Stimulated activated CD8-positive, alpha-beta memory T cell treated with anti-CD3 and anti-CD28 coated beads, Interleukin-2, amount 100 ng/mL, for 48 hours (primary cell): ENCODE measurements around the gene ACSL4.
"Not testable (repeated sequence)": the region's sequence is repeated elsewhere in the genome, so short reads cannot be mapped to it uniquely, and the experiment has no call there.

Source experiments
- DNase-seq, 2 donors: peaks; one replicate each; pipeline ENCODE4 v3.0.0-alpha.2; 2020; ENCODE audit warnings: low read depth in 2 of 2

ACSL4 gene

DNA sequence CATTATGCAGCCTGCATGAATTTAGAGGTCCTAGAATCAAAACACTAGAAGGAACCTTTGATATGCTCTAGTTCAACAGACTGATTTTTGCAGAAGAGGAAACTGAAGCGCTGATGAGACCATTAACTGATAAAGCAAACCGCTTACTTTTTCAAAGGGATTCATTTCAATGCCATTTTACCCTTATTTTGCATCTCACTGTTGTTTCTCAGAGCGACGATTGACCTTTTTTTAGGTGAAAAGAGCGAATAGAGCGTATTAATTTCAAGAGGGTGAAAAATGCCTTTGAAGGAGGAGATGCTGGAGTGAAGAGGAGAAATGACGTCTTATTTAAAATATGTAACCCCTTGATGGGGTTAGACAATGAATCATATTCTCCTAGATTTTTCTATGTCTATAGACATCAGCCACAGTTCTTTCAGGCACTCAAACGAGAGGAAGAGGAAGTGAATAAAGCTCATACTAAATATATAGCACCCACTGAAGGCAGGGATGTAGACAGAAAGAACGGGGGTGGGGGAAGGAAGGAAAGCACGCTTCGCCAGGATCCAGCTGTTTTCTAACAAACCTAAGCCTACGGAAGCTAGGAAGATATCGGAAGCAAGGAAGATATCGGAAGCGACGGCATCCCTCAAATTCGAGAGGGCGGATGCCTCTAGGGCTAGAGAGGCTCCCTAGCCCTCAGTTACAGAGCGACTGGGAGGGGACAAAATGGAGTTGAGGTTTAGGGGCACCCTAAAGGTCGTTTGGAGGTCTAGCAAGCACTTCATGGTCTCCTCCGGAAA is 848 bp downstream of the ACSL4 start:
- peak in 1 of 2 donors; percentile 3 for DNase-seq

DNA sequence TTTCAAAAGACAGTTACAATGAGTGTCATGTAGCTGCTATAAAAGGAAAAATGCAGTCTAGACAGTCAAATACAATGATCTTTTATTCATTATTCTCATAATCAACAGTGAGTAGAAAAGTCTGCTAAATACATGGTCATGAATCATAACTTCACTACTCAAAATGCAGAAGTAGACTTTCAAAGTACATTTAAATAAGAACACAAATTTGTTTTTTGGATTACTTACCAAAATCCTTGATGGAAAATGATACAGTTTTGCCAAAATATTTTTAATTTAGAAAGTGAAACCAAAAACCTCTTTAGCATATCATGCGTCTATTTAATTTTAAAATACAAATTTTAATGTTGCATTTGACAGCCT is 4.9 kb downstream of the ACSL4 start:
- no peak for DNase-seq

DNA sequence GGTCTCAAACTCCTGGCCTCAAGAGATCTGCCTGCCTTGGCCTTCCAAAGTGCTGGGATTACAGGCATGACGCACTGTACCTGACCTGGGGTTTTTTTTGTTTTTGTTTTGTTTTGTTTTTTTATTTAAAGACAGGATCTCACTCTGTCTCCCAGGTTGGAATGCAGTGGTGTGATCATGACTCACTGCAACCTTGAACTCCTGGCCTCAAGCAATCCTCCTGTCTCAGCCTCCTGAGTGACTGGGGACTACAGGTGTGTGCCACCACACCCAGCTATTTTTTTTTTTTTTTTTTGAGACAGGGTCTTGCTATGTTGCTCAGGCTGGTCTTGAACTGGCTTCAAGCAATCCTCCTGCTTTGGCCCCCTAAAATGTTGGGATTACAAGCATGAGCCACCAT is 8.1 kb downstream of the ACSL4 start:
- DNase-seq = not testable (repeated sequence)

DNA sequence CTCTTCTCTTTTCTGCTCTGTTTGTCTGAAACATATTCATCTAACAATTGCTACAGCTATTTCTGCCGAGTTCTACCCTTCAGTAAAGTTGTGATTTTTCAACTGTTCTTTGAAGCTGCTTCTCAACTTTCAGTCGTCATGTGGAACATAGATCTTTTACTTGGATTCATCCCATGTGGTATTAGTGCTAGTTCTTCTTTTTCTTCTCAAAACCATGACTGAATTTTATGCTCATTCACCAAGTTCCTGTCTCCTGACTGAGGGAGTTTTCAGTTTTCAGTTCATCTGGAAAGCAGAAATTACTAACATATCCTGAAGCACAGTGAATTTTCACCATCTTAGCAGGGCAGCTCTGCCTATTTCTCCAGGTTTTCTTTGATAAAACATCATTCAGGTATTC is 12.1 kb downstream of the ACSL4 start:
- DNase-seq = no peak

DNA sequence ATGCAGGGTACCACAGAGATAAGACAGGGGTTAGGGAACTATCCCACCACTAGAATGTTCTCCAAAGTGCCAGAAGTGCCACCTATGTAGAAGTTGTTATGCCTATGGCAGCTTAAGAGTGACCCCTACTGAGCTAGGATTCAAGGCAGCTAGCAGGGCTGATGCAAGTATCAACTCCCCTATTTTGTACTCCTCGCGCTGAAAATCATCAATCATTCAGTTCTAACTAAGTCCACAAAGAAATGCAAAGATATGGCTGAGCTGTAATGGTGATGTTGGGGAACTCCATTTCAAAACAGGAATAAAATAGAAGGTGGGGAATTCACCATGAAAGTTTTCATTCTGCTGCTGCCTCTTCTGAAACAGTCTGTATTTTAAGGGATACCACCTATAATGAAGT is 13.8 kb downstream of the ACSL4 start:
- DNase-seq = no peak

DNA sequence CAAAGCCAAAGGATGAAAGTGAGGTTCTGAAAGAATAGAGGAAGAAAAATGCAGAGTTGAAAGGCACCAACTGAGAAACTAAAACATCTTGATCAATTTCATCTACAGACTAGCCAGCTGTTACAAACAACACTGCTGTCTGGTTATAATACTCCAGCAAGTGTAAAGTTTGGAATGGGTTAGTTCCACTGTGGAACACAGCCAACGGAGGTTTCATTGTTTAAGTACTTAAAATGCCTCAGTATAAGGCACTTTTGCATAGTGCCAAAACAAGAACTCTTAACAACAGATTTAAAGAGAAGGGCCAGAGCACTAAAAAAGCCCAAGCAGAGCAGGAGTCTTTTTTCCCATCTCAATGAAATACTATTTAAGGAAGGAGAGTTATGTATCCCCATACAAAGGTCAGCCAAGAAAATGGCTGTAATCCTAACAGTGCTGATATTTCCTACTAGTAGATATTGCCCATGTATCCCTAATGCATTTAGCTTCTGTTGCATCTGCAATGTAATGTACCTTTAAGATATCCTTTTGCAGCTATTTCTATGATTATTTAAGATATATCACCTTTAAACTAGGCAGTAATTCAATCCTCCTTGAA is 16.5 kb downstream of the ACSL4 start:
- no peak for DNase-seq

DNA sequence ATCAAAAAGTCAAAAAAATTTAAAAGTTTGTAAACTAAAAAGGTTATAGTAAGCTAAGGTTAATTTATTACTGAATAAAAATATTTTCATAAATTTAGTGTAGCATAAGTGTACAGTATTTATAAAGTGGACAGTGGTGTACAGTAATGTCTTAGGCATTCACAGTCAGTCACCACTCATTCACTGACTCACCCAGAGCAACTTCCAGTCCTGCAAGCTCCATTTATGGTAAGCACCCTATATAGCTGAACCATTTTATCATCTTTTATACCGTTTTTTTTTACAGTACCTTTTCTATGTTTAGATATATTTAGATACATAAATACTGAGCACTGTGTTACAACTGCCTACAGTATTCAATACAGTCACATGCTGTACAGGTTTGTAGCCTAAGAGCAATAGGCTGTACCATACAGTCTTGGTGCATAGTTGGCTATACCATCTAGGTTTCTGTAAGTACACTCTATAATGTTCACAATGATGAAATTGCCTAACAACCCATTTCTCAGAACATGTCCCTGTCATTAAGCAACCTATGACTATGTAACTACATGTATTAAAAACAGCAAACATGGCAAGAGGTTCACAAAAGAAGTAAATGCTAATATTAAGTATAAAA is 18.6 kb downstream of the ACSL4 start:
- no peak for DNase-seq

DNA sequence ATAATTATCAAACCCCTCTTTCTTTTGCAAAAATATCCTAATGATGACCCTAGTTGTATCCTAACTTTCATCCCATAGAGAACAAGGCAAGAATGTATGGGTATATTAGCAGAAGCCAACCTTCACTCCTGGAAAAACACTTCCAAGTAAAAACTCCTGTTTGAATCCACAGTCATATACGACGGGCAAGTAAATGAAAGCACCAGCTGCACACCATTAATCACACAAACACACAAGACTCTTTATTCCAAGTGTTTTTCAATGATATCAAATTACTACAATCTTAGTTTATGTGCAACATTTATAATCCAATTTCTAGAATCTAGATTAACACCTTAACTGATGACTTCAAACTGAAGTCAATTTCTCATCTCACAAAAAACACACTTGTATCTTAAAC is 22.9 kb downstream of the ACSL4 start:
- DNase-seq = no peak

DNA sequence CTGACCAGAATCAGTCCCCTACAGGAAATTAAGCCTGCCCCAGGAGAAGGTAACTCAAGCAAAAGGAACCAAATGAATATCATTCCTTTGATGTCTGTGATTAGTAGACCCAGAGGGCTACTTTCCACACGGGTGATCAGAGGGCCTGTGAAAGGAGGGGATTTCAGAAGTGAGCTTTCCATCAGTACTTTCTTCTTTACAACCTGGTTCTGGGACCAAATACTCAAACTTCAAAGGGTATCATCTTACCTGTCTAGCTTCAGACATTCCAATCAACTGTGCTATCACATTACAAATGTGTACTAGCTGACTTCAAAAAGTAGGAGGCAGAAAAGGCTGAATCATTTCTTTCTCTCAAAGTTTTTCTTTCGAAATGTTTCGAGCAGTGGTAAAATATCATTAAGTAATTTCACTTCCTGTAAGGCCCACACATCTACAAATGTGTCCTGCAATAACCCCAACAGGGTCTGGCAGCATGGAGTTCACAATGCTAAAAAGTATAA is 23.9 kb downstream of the ACSL4 start:
- DNase-seq = no peak

DNA sequence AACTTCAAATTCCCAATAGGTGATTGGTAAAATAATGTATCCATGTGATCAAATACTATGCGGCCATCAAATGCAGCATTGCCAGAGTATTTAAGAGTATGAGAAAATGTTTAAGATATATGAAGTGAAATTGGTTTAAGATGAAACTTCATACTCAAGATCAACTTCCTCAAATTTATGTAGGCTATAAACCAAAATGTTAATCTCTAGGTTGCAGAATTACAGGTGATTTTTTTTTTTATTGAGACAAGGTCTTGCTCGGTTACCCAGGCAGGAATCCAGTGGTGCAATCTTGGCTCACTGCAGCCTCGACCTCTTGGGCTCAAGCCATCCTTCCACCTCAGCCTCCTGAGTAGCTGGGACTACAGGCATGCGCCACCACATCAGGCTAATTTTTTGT is 25.3 kb downstream of the ACSL4 start:
- DNase-seq = no peak

DNA sequence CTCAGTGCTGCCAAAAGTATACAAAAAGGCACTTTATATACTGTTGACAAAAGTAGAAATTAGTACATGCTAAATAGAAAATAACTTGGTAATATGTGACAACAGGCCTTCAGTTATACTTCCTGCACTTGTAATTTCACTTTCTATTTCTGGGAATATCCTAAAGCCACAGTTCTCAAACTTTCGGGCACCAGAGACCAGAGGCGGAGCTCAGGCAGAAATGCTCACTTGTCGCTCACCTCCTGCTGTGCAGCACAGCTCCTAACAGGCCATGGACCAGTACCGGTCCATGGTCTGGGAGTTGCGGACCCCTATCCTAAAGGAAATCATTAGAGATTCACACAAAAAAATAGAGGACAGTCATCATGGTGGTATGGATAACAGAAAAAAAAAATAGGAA is 25.7 kb downstream of the ACSL4 start:
- DNase-seq = no peak

DNA sequence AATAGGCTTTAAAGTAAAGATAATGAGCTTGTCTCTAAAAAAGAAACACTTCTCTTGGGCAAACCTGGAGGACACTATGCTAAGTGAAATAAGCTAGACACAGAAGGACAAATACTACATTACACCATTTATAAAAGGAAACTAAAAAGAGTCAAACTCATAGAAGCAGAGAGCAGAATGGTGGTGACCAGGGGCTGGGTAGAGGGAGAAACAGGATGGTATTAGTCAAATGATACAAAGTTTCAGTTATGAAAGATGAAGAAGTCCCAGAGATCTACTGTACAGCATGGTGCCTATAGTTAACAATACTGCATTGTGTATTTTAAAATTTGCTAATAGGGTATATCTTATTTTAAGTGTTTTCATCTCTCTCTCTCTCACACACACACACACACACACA is 28.5 kb downstream of the ACSL4 start:
- DNase-seq = no peak

DNA sequence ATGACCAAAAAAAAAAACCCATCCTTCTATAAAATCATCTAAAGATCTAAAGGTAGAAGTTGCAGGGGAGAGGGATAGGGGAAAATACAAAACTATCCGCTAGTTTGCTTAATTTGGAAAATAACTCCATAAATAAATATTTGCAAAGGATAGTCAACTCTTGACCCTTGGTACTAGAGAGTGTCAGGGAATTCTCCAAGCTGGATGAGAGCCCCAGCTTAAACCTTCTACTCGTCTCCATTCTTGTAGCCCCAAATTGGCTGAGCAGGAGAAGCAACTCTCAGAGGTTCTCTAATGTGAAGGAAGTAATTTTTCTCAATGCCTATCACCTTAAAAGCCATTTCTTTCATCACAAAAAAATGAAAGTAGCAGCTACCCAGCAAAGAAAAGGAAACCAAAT is 35.2 kb downstream of the ACSL4 start:
- DNase-seq = no peak

DNA sequence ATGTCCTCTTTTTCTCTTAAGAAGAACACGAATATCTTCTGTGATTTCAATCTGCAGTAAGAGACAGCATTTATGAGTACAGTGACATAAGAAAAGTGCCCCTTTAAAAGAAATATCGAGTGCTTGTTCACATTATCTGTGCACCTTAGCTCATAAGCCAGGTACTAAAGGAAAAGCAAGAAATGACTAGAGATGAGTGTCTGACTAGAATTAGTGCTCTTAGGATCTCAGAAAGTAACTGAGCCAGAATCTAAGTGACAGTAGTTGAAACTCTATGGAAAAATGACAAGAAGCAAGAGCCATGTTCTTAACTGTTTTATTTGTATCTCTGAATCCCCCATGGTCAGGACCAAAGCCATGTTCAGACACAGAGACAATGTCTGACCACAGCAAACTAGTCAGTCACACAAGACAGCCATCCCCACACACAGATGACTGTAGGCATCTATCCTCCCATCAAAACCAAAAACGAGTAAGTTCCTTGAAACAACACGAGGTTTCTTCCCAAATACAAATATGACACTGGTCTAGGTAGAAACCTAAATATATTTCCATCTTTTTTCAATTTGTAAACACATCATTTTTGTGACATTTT is 36.8 kb downstream of the ACSL4 start:
- no peak for DNase-seq

DNA sequence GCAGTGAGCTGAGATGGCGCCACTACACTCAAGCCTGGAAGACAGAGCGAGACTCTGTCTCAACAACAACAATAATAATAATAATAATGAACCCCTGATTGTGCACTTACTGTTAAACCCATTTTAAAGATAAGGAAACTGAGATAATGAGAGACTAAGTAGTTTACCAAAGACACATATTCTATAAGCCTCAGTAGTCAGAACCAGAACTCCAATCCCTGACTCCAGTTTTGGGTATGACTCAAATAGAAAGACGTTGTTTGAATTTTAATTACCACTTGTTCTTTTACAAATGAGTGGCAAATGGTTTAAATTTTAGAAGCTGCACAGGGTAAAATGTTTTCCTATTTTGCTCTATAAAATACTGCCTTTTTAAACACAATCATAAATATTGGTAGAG is 37.4 kb downstream of the ACSL4 start:
- DNase-seq = no peak

DNA sequence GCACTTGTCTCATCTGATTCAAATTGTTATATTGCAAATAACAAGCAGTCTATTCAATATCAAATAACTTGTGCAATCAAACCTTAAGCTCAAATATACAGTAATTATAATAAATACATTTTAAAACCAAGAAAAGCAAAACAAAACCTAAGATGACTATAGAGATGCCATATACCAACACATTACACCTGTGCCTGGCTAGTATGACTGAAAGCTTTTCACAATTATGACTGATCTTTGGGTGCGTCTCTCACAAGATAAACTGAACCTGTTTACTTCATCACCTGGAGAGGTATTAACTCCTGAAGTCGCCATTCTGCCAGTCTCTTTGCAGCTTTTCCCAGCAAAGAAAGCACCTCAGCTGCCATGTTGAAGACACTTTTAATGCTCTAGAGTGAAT is 41.3 kb downstream of the ACSL4 start:
- DNase-seq = no peak

DNA sequence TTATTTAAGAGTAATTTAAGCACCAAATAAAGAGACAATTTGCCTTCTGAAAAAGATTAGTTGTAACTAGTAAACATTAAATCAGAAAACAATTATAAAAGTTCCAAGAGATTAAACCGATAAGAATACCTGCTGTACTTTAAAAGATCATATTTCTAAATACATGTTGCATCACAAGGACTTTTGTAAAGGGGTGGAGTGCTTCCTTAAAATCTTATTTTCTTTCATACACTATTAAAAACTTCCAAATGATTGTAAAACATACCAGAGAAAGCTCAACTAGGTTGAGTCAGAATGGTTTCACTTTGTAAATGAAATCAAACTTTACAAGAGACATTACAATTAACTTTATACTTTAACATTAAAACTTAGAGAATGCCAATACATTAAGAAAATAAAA is 41.8 kb downstream of the ACSL4 start:
- no peak for DNase-seq

DNA sequence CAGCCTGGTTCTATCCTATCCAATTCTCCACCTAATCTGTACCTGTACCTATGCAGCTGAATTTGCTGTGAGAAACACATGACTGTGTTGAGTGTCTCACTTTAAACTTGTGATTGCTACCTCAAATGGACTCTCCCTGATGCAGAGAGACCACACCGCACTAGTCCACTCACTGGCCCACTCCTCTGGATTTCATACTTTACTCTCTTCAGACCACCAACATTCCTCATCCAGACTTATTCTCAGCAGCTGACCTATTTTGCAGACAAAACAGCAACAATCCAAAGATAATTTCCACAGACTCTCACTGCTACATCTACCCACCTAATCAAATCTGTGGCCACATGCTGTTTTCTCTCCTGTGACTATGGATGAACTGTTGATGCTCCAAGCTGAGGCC is 45.2 kb downstream of the ACSL4 start:
- DNase-seq = no peak

DNA sequence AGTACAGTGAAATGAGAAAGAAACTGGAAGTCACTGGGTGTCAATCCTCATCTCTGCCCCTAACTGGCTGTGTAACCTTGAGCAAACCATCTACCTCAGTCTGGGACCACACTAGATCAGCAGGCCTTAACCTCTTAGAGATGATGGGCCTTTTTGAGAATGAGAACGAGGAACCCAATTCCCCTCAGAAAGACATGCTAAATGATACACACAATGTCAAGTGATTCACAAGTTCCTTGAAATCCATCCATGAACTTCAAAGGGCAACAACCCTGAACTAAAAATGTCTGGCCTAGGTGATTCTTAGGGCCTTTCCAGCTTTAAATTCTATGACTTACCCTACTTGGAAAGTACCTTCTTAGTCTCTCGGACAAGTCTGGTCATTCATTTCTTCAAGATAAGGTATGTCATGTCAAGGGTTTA is 47.4 kb downstream of the ACSL4 start:
- no peak for DNase-seq

DNA sequence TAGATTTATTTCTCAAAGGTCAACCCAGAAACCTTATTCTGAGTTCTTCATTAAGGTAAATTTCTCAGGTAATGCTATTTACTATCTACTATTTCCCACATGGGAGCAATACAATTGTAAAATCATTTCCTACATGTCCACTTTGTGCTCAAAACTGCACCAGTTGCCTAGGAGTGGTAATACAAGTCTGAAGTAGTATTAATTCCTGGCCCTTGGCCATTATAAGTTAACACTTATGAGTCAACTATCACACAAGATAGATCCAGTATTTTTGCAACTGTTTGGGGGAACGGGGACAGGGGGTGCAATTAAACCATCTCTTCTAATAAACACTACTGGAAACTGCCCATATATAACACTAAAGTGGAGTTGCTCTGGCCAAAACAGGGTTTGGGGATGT is 48.9 kb downstream of the ACSL4 start:
- DNase-seq = no peak

DNA sequence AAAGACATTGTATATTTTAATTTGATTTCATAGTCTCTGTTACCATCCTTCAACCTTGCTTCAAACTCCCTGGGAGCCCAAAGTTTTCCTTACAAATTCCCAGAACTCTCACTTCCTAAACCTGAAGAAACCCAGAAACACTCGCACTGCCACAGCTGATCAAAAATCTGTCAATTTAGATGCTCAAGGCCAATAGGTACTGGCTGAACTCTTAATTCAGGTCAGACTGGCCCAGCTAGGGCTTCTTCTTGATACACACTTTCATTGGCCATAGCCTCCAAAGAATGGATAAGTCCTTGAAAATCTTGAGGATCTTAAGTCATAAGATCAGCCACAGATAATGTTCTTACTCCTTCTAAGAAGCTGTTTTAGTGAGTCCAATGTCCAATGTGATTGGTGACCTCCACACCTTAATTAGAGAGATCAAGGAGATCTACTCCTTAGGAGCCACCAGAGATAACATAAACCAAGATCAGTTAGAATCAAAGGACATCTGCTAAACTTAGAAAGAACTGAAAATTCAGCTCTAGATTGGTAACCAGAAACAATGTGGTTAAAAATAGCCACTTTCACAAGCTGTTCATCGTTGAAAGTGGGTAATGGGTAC is 51.5 kb downstream of the ACSL4 start:
- DNase-seq = no peak

DNA sequence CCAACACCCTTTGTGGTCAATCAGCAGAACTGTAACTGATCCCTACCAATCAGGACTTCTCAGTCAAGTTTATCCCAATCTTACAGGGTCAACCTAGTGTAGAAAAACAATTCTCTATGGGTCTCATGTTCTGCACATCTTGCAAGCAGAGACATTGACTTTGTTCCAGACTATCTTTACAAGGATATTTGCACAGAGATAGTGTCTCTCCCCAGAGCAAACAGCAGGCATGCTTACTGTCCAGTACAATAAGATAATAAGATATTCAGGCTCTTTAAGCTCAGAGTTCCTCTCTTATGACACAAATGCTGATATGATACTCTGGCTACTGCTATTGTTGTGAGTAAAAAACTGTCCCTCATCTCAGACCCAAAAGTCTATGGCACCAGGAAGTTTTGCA is 53.2 kb downstream of the ACSL4 start:
- no peak for DNase-seq
